ENCODE results near the gene NUDT14. TPM values are rescaled to one million over a fixed set of nuclear protein-coding genes. Genes with fewer than 3 reads are reported as not detected.

Gene NUDT14
- total and polyA plus RNA-seq, 2 of the 4 experiments (the other 2 are of a cell fraction) = 5.6 to 9.3 TPM

DNA sequence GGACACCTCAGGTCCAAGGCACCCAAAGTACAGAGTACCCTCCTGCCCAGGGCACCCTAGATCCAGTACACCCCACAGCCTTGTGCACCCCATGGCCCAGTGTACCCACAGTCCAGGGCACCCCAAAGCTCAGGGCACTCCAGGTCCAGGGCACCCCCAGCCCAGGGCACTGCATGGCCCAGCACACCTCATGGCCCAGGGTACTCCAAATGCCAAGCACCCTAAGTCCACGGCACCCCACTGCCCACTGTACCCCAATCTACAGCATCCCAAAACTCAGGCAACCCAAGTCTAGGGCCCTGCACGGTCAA is 18.5 kb downstream of the NUDT14 start:
- no peak overlapping the region for H3K23ac ChIP-seq (ENCODE audit: low read depth, low read length)
- in situ Hi-C loops (cut with MboI; ENCODE audit: low sequenced_read_pairs) (no loop called here), dilution Hi-C loops (cut with HindIII; ENCODE audit: low sequenced_read_pairs, unreplicated experiment) (no loop called here), intact Hi-C loops (cut with micrococcal nuclease) (no loop called here)
- DNase-seq = no peak
- H3K9me1 ChIP-seq (ENCODE audit: insufficient read depth, low read length) = no peaks in the 10 kb centered on the region
- H3K36me3 ChIP-seq (ENCODE audit: control insufficient read depth, insufficient read depth, low read length) = no peaks in the 10 kb centered on the region
- no peaks in the 10 kb centered on the region for H4K20me1 ChIP-seq (ENCODE audit: insufficient read depth, low read length)
- no peak overlapping the region for H3K56ac ChIP-seq (ENCODE audit: extremely low read depth, insufficient read depth, low read length)
- ChIA-PET POLR2A (ENCODE audit: unreplicated experiment) (no interaction called here), CTCF (no interaction called here)
- H2BK20ac ChIP-seq (ENCODE audit: low read depth, low read length) = no peak overlapping the region
- no peak overlapping the region for H4K91ac ChIP-seq (ENCODE audit: insufficient read depth, low read depth, low read length)
- H3K4me3 ChIP-seq (ENCODE audit: insufficient read depth, low read depth, low read length) = no peak overlapping the region
- no peak overlapping the region for H3K18ac ChIP-seq (ENCODE audit: low read depth, low read length)
- H2AK9ac ChIP-seq (replicated peaks; ENCODE audit: low read depth, low read length, poor library complexity) = no peak overlapping the region
- H2BK5ac ChIP-seq (ENCODE audit: low read depth, low read length, poor library complexity, severe bottlenecking) = no peak overlapping the region
- peaks cover under 1% of the 10 kb centered on the region; the same call in 1 of the 2 replicates for H3K4me1 ChIP-seq (ENCODE audit: control insufficient read depth, insufficient read depth, low read length)
- peak overlapping the region; percentile 61 for H2AFZ ChIP-seq (replicated peaks; ENCODE audit: low read length, poor library complexity)
- no peak overlapping the region for H3K14ac ChIP-seq (replicated peaks; ENCODE audit: low read depth, low read length)
- H2AK5ac ChIP-seq (ENCODE audit: low read depth, low read length) = no peak overlapping the region
- no peak for ATAC-seq (ENCODE audit: low read depth)
- no peak overlapping the region for H4K5ac ChIP-seq (ENCODE audit: low read depth, low read length)
- BruUV-seq (replicated peaks) = no TSS peak
- no peaks in the 10 kb centered on the region for H3K79me1 ChIP-seq (ENCODE audit: low read depth in 1 of 2, low read length in 2 of 2)
- H2BK120ac ChIP-seq (ENCODE audit: low read depth, low read length) = no peak overlapping the region
- no peak overlapping the region for H3K4ac ChIP-seq (ENCODE audit: low read depth, low read length)
- H3K9me3 ChIP-seq (ENCODE audit: control insufficient read depth, insufficient read depth, low read length) = no peaks in the 10 kb centered on the region
- no CpG with 5 or more reads among the region's 2 CpGs for WGBS, 2 experiments (ENCODE audit: extremely low coverage in 2 of 2, insufficient read length in 1 of 2)
- no peak for TF ChIP-seq RAD21 (IDR thresholded peaks at IDR 0.05; ENCODE audit: low read length)
- TF ChIP-seq, protein P1, sequence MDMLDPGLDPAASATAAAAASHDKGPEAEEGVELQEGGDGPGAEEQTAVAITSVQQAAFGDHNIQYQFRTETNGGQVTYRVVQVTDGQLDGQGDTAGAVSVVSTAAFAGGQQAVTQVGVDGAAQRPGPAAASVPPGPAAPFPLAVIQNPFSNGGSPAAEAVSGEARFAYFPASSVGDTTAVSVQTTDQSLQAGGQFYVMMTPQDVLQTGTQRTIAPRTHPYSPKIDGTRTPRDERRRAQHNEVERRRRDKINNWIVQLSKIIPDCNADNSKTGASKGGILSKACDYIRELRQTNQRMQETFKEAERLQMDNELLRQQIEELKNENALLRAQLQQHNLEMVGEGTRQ (IDR thresholded peaks at IDR 0.05; ENCODE audit: low read depth, low read length) = no peak
- TF ChIP-seq SMC3 (IDR thresholded peaks at IDR 0.05; ENCODE audit: low read depth, low read length) = no peak
- no peak for TF ChIP-seq CHD1 (IDR thresholded peaks at IDR 0.05; ENCODE audit: low read depth, low read length)
- TF ChIP-seq RFX5 (IDR thresholded peaks at IDR 0.05; ENCODE audit: low read depth, low read length) = no peak
- no peak for TF ChIP-seq BHLHE40 (IDR thresholded peaks at IDR 0.05; ENCODE audit: low read depth, low read length)
- TF ChIP-seq RCOR1 (IDR thresholded peaks at IDR 0.05; ENCODE audit: insufficient replicate concordance, low read length) = no peak
- TF ChIP-seq FOS (IDR thresholded peaks at IDR 0.05; ENCODE audit: low read depth, low read length) = no peak
- no peak for TF ChIP-seq MAZ (IDR thresholded peaks at IDR 0.05; ENCODE audit: borderline replicate concordance, low read depth, low read length)
- TF ChIP-seq MXI1 (IDR thresholded peaks at IDR 0.05; ENCODE audit: borderline replicate concordance, low read depth, low read length) = no peak
- TF ChIP-seq NFE2L2 (IDR thresholded peaks at IDR 0.05; ENCODE audit: low read depth, low read length) = no peak
- no peak for TF ChIP-seq POLR2A (IDR thresholded peaks at IDR 0.05; ENCODE audit: low read depth, low read length)
- TF ChIP-seq CEBPB (IDR thresholded peaks at IDR 0.05; ENCODE audit: low read depth, low read length) = no peak
- no peak for TF ChIP-seq MAFK (IDR thresholded peaks at IDR 0.05; ENCODE audit: low read depth, low read length)
- TF ChIP-seq, protein P2, sequence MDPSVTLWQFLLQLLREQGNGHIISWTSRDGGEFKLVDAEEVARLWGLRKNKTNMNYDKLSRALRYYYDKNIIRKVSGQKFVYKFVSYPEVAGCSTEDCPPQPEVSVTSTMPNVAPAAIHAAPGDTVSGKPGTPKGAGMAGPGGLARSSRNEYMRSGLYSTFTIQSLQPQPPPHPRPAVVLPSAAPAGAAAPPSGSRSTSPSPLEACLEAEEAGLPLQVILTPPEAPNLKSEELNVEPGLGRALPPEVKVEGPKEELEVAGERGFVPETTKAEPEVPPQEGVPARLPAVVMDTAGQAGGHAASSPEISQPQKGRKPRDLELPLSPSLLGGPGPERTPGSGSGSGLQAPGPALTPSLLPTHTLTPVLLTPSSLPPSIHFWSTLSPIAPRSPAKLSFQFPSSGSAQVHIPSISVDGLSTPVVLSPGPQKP (IDR thresholded peaks at IDR 0.05; ENCODE audit: borderline replicate concordance, low read depth, low read length) = no peak
- TF ChIP-seq, protein P3, sequence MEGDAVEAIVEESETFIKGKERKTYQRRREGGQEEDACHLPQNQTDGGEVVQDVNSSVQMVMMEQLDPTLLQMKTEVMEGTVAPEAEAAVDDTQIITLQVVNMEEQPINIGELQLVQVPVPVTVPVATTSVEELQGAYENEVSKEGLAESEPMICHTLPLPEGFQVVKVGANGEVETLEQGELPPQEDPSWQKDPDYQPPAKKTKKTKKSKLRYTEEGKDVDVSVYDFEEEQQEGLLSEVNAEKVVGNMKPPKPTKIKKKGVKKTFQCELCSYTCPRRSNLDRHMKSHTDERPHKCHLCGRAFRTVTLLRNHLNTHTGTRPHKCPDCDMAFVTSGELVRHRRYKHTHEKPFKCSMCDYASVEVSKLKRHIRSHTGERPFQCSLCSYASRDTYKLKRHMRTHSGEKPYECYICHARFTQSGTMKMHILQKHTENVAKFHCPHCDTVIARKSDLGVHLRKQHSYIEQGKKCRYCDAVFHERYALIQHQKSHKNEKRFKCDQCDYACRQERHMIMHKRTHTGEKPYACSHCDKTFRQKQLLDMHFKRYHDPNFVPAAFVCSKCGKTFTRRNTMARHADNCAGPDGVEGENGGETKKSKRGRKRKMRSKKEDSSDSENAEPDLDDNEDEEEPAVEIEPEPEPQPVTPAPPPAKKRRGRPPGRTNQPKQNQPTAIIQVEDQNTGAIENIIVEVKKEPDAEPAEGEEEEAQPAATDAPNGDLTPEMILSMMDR (conservative IDR thresholded peaks at IDR 0.05; ENCODE audit: low read depth, low read length) = no peak
- H3K4me2 ChIP-seq (ENCODE audit: low read depth, low read length) = no peak overlapping the region
- no peak overlapping the region for H3K9ac ChIP-seq (ENCODE audit: low read depth, low read length)
- H3K27me3 ChIP-seq (ENCODE audit: control insufficient read depth, insufficient read depth, low read length) = peaks cover 17% of the 10 kb centered on the region
- no peak overlapping the region for H4K8ac ChIP-seq (ENCODE audit: low read depth in 2 of 2, low read length in 2 of 2)
- no peak overlapping the region for H3K27ac ChIP-seq (ENCODE audit: insufficient read depth, low read length)
- H2BK15ac ChIP-seq (ENCODE audit: low read depth, low read length) = no peak overlapping the region
